SHP77 treated with DMSO at 0.1 percent for 48 hours (cell line): ENCODE results near the gene RAB11A.

ENCODE experiments used
- DNase-seq: peaks from one replicate; lab custom pipeline; 2025; lab: John Stamatoyannopoulos, UW

The RAB11A gene

GRCh38 chr15:65939901-65940617, 70.8 kb downstream of the RAB11A start:
- DNase-seq = peak; percentile 65

DNA sequence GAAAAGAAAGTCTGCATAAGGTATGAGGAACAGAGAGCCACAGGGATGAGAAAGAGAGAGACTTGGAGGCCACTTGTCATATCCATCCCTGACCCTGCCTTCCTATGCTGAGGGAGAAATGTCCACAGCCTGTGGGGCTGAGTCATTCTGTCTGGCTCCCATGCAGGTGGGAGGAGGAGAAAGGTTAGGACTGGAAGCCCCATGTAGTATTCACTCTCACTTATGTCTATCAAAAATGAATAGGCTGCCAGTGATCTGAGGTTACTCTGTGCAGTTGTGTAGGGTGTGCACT, 71.3 kb downstream of the RAB11A start:
- DNase-seq = peak; percentile 80
